Activated CD8-positive, alpha-beta T cell treated with anti-CD3 and anti-CD28 coated beads for 36 hours (primary cell): ENCODE data around the gene WDR1. TPM values are rescaled to one million over a fixed set of nuclear protein-coding genes. Genes with fewer than 3 reads are reported as not detected.

Experiments used
- ATAC-seq: fragments of 200-7000 bp; cut with Tn5 transposase; one replicate; pipeline ENCODE4 v1.10.0; 2021; ENCODE audit warnings: mild to moderate bottlenecking, moderate library complexity
- CTCF ChIA-PET: fragments of 350-600 bp; sonication (Branson Sonifier 250); formaldehyde crosslinking; loops from one replicate; lab custom pipeline; 2021; ENCODE audit warnings: antibody characterized with exemption; lab: Charles Lee
- POLR2A ChIA-PET: fragments of 350-600 bp; sonication (Branson Sonifier 250); formaldehyde crosslinking; loops from one replicate; lab custom pipeline; 2021; ENCODE audit warnings: antibody characterized with exemption; lab: Charles Lee
- DNase-seq: peaks from one replicate; pipeline ENCODE4 v3.0.0-alpha.2; 2020
- H3K27ac Mint-ChIP-seq: one replicate; pipeline ENCODE4 v1.8.0; 2021; ENCODE audit warnings: mild to moderate bottlenecking, mixed read lengths
- H3K27me3 Mint-ChIP-seq: one replicate; pipeline ENCODE4 v1.8.0; 2021; ENCODE audit warnings: mixed read lengths
- H3K36me3 Mint-ChIP-seq: one replicate; pipeline ENCODE4 v1.8.0; 2021; ENCODE audit warnings: low read depth, mixed read lengths
- H3K4me1 Mint-ChIP-seq: one replicate; pipeline ENCODE4 v1.8.0; 2021; ENCODE audit warnings: low read depth, mixed read lengths
- H3K4me3 Mint-ChIP-seq: one replicate; pipeline ENCODE4 v1.8.0; 2021; ENCODE audit warnings: mild to moderate bottlenecking, moderate library complexity, mixed read lengths
- H3K9me3 Mint-ChIP-seq: one replicate; pipeline ENCODE4 v1.8.0; 2021; ENCODE audit warnings: mixed read lengths
- intact Hi-C: fragments of 100-400 bp; cut with micrococcal nuclease; formaldehyde crosslinking; loops from one replicate; pipeline ENCODE4 v1.10.0; 2022
- total RNA-seq, 2 experiments: library from RNA; stranded (reverse); gene quantifications; one replicate each; pipeline ENCODE4 v1.2.3, GENCODE V29; 2021
- TF ChIP-seq, protein P1 (sequence below): fragments of 200-600 bp; IDR thresholded peaks from one replicate; pipeline ENCODE4 v1.8.0; 2022; ENCODE audit warnings: antibody characterized with exemption, mild to moderate bottlenecking

Gene WDR1
- total RNA-seq, 2 experiments from 2014 or later = 390 to 393 TPM

DNA sequence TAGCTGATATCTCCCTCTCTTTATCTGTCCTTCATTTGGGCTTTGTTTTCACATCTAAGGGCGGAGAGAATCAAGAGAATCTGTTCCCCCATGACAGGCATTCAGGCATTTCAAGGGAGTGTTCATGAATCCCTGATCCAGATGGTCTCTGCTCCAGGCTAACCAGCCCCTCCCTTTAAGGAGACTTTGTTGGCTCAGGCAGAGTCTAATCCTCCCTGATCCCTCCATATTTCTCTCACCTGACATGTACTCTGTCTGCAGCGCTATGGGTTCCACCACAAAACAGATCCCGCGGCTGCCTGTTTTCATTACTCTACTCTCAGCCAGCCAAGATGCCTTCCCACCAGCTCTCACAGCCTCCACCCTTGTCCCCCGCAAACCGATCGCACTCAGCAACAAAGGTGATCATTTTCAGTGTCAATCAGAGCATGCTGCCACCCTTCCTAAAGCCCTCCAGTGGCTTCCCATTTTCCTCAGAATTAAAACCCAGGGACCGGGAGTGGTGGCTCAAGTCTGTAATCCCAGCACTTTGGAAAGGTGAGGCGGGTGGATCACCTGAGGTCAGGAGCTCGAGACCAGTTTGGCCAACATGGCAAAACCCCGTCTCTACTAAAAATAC is 65.0 kb downstream of the WDR1 start:
- Mint-ChIP-seq H3K36me3 (peaks cover 7% of the 10 kb centered on the region), H3K4me1 (peaks cover 7% of the 10 kb centered on the region), H3K9me3 (no peaks in the 10 kb centered on the region), H3K27ac (no peak overlapping the region), H3K27me3 (no peaks in the 10 kb centered on the region), H3K4me3 (no peak overlapping the region)
- CTCF ChIA-PET = no interaction called here
- ATAC-seq (no peak), DNase-seq (no peak)
- POLR2A ChIA-PET = no interaction called here
- intact Hi-C loops = no loop called here
- TF ChIP-seq, protein P1, sequence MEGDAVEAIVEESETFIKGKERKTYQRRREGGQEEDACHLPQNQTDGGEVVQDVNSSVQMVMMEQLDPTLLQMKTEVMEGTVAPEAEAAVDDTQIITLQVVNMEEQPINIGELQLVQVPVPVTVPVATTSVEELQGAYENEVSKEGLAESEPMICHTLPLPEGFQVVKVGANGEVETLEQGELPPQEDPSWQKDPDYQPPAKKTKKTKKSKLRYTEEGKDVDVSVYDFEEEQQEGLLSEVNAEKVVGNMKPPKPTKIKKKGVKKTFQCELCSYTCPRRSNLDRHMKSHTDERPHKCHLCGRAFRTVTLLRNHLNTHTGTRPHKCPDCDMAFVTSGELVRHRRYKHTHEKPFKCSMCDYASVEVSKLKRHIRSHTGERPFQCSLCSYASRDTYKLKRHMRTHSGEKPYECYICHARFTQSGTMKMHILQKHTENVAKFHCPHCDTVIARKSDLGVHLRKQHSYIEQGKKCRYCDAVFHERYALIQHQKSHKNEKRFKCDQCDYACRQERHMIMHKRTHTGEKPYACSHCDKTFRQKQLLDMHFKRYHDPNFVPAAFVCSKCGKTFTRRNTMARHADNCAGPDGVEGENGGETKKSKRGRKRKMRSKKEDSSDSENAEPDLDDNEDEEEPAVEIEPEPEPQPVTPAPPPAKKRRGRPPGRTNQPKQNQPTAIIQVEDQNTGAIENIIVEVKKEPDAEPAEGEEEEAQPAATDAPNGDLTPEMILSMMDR = no peak

DNA sequence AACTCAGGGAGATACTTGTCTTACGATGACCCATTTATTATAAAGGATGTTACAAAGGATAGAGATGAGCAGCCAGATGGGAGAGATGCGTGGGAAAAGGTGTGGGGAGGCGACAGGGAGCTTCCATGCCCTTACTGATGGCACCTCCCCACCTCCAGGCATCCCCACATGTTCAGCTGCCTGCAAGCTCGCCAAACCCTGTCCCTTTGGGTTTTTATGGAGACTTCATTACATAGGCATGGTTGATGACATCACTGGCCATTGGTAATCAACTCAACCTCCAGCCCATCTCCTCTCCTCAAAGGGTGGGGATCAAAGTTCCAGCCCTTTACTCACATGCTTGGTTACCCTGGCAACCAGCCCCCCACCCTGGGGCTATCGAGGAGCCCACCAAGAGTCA is 65.9 kb downstream of the WDR1 start:
- Mint-ChIP-seq H3K4me3 (no peak overlapping the region), H3K27ac (no peak overlapping the region), H3K27me3 (no peaks in the 10 kb centered on the region), H3K4me1 (peaks cover 7% of the 10 kb centered on the region), H3K9me3 (no peaks in the 10 kb centered on the region), H3K36me3 (peaks cover under 1% of the 10 kb centered on the region)
- DNase-seq (no peak), ATAC-seq (no peak)
- ChIA-PET CTCF (no interaction called here), POLR2A (interaction anchor here (0.5 kb wide), 1 partner anchor 19 kb away, joined by 3 read pairs; no protein-coding TSS in a partner anchor)
- TF ChIP-seq, protein P1 = no peak
- intact Hi-C loops = no loop called here

DNA sequence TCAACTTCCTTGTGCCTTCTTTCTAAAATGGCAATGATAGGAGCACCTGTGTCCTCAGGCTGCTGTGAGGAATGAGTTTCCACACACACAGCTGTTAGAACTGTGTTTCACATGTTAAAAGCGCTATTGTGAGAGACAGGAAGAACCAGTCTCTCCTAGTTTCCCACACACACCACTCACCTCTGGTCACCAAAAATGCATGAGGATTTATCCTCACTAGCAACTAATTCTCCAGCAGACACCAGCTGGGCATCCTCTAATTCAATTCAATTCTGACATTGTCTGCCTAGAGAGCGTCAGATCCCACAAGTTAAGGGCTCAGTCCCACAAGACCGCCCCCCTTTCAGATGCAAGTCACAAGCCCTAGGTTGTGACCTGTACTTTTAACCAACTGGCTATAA is 66.3 kb downstream of the WDR1 start:
- Mint-ChIP-seq H3K9me3 (no peaks in the 10 kb centered on the region), H3K27ac (no peak overlapping the region), H3K4me3 (no peak overlapping the region), H3K27me3 (no peaks in the 10 kb centered on the region), H3K36me3 (no peaks in the 10 kb centered on the region), H3K4me1 (peaks cover 7% of the 10 kb centered on the region)
- no peak for DNase-seq
- ATAC-seq = no peak
- TF ChIP-seq, protein P1 = no peak
- CTCF ChIA-PET = no interaction called here
- intact Hi-C loops = no loop called here
- POLR2A ChIA-PET = interaction anchor here (0.5 kb wide), 1 partner anchor 19 kb away, joined by 3 read pairs; no protein-coding TSS in a partner anchor

DNA sequence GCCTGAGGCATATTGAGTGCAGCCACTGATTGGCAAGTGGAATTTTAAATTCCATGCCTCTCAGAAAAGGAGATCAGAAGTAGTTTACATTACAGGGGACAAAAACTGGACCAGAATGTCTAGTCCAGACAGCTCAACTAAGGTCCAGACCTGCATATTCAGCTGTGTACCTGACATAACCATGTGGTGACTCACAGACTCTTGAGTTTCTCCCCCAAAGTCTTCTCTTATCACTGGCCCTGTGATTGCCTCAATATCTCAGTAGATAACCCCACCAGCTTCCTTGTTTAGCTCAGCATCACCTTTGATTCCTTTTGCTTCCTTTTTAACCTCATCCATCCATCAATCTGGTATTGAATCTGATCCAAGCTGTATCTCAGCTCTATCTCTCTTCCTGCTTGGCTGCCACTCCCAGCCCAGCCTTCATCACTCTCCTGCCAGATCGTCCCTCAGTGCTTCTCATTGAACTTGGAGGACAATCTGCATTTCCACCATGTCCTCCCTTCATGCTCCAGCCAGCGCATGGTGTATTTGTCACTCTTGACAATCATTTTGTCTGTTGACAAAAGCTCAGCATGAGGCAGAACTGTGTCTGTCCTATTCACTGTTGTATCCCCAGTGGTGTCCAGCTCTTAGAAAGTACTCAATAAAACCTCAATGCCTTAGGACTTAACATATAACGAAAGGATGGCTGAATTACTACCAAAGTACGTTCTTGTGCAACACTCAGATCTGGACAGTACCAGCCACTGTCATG is 67.5 kb downstream of the WDR1 start:
- ChIA-PET POLR2A (no interaction called here), CTCF (no interaction called here)
- intact Hi-C loops = no loop called here
- Mint-ChIP-seq H3K4me1 (peaks cover 7% of the 10 kb centered on the region), H3K36me3 (no peaks in the 10 kb centered on the region), H3K27me3 (no peaks in the 10 kb centered on the region), H3K9me3 (no peaks in the 10 kb centered on the region), H3K27ac (no peak overlapping the region), H3K4me3 (no peak overlapping the region)
- TF ChIP-seq, protein P1 = no peak
- no peak for ATAC-seq
- no peak for DNase-seq

DNA sequence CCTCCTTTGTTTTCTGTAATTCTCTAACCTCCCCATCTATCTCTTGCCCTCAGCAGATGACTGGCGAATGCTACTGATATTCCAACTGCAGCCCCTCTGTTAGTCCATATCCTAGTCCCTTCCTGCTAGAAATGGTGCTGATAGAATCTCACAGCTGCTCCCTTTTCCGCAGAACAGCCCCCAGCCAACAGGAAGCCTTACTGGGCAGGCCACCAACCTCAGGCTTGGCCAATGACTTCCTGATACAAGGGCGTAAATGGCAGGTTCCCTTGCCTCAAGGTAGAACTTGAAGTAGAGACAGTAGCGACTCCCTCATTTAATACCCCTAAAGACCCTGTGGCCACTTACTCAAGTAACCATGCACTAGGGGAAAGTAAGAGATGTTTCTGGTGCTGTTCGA is 68.6 kb downstream of the WDR1 start:
- CTCF ChIA-PET = no interaction called here
- ATAC-seq (no peak), DNase-seq (no peak)
- H3K9me3 Mint-ChIP-seq = no peaks in the 10 kb centered on the region
- TF ChIP-seq, protein P1 = no peak
- intact Hi-C loops = no loop called here
- no peaks in the 10 kb centered on the region for H3K27me3 Mint-ChIP-seq
- no peak overlapping the region for H3K4me3 Mint-ChIP-seq
- peaks cover 7% of the 10 kb centered on the region for H3K4me1 Mint-ChIP-seq
- H3K36me3 Mint-ChIP-seq = peaks cover 1% of the 10 kb centered on the region
- POLR2A ChIA-PET = no interaction called here
- H3K27ac Mint-ChIP-seq = no peak overlapping the region
